Gastrocnemius medialis (tissue), 4 donors: ENCODE results near the gene KIF20A. TPM values are rescaled to one million over a fixed set of nuclear protein-coding genes. Genes with fewer than 3 reads are reported as not detected.
A peak's percentile ranks its signal among the peaks of the same experiment; 100 is the strongest.

ENCODE experiments used
- ATAC-seq, 2 donors: fragments of 150-250 bp; one replicate each; pipeline ENCODE4 v1.9.1; 2016
- DNase-seq, 2 donors: peaks; one replicate each; pipeline ENCODE4 v3.0.0-alpha.2; 2019
- H3K27ac ChIP-seq, 4 donors: fragments of 200-600 bp; sonication (generic); 1 replicate in 1 of 4; 2 replicates in 3 of 4; pipeline ENCODE4 v1.5.1; 2016 to 2018; ENCODE audit warnings: mild to moderate bottlenecking in 2 of 4, moderate library complexity in 1 of 4
- H3K27me3 ChIP-seq, 3 donors: fragments of 200-600 bp; sonication (generic) in 2 of 3; 1 replicate in 1 of 3; 2 replicates in 2 of 3; pipeline versions ENCODE4 v1.5.1 to v1.6.0; 2016 to 2019; ENCODE audit warnings: mild to moderate bottlenecking in 1 of 3, moderate library complexity in 1 of 3
- H3K36me3 ChIP-seq, 2 donors: fragments of 200-600 bp; sonication (generic) in 1 of 2; one replicate each; pipeline ENCODE4 v1.5.1; 2017 to 2018
- H3K4me1 ChIP-seq, 2 donors: fragments of 200-600 bp; sonication (generic) in 1 of 2; one replicate each; pipeline ENCODE4 v1.5.1; 2016 to 2017; ENCODE audit warnings: mild to moderate bottlenecking in 2 of 2
- H3K4me3 ChIP-seq, 4 donors: fragments of 200-600 bp; sonication (generic) in 3 of 4; 1 replicate in 1 of 4; 2 replicates in 3 of 4; pipeline ENCODE4 v1.5.1; 2016 to 2019; ENCODE audit warnings: mild to moderate bottlenecking in 2 of 4
- H3K9me3 ChIP-seq, 3 donors: fragments of 200-600 bp; sonication (generic) in 2 of 3; 1 replicate in 1 of 3; 2 replicates in 2 of 3; pipeline ENCODE4 v1.5.1; 2016 to 2019
- POLR2A ChIP-seq, 2 donors: fragments of 450-650 bp; IDR thresholded peaks; one replicate each; pipeline ENCODE4 v1.6.1; 2017; ENCODE audit warnings: antibody characterized with exemption in 2 of 2, mild to moderate bottlenecking in 2 of 2, moderate library complexity in 2 of 2
- in situ Hi-C, 4 donors: fragments of 200-750 bp; cut with MboI; loops; one replicate each; pipeline versions ENCODE4 v1.15.0 to v1.8.0; 2017; ENCODE audit warnings: low sequenced_read_pairs in 4 of 4
- intact Hi-C: fragments of 100-400 bp; cut with DNase I; formaldehyde crosslinking; loops from one replicate; pipeline ENCODE4 v1.15.1; 2023; ENCODE audit warnings: low total_unique reads
- total RNA-seq, 4 donors: library from RNA; depleted of rRNA; stranded (reverse); fragments of >200 nt; gene quantifications; one replicate each; pipeline versions ENCODE4 v1.1.0 to v1.2.3, GENCODE V29; 2016
- TF ChIP-seq, protein P1 (sequence below), 5 experiments: fragments of 450-650 bp in 3 of 5; fragments of 200-600 bp in 2 of 5; sonication (generic) in 2 of 5; IDR thresholded peaks in 4 of 5; conservative IDR thresholded peaks in 1 of 5; 1 replicate in 4 of 5; 2 replicates in 1 of 5; pipeline ENCODE4 v1.5.1; 2016 to 2019; ENCODE audit warnings: antibody characterized with exemption in 5 of 5, mild to moderate bottlenecking in 3 of 5, moderate library complexity in 3 of 5

KIF20A gene
- under 1 TPM in 2 of 4 donors, not detected in 2; 0.75 to 0.89 TPM for total RNA-seq

DNA sequence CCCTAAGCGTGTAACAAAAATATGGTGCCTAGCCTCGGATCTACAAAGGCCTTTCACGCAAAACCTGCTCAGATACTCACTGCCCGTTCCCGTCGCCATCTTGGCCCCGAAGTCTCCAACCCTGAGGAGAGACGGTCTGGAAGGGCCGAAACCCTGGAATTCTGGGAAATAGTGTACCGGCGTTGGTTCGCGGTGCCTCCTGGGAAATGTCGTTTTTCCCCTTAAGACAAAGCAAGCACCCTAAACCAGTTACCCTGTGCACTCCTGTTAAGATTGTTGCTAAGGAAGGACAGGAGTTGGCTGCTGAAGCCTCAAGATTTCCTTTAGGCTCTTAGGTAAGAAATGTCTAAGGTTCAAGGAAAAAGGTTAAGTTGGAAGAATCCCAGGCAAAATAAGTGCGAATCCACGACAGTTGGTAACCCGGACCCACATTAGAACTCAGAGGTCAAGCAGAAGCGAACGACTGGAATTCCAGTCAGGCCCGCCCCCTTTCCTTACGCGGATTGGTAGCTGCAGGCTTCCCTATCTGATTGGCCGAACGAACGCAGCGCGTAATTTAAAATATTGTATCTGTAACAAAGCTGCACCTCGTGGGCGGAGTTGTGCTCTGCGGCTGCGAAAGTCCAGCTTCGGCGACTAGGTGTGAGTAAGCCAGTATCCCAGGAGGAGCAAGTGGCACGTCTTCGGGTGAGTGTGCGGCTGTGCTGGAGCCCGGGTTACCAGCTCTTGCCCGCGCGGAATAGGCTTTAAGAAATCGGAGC lies at the start of gene KIF20A, which contains the start of gene BRD8:
TSS of gene KIF20A (plus strand) at position 597 of the 761 bp plus-strand sequence. CDS start 569 bp downstream, outside the sequence.
TSS of gene BRD8 (minus strand) at position 115 of the 761 bp plus-strand sequence. CDS start at position 99, 16 bp downstream.
- Histone ChIP-seq H3K4me1 (peaks cover 17 to 19% of the 10 kb centered on the region in 2 donors), H3K36me3 (peaks cover 0 to 28% of the 10 kb centered on the region in 2 donors), H3K27me3 (no peaks in the 10 kb centered on the region), H3K27ac (peak within 1 kb of the TSS; percentile 88 to 96 (median 95)), H3K9me3 (no peaks in the 10 kb centered on the region), H3K4me3 (peak within 1 kb of the TSS; percentile 80 to 95 (median 92))
- peak; percentile 99 for ATAC-seq
- TF ChIP-seq, protein P1, sequence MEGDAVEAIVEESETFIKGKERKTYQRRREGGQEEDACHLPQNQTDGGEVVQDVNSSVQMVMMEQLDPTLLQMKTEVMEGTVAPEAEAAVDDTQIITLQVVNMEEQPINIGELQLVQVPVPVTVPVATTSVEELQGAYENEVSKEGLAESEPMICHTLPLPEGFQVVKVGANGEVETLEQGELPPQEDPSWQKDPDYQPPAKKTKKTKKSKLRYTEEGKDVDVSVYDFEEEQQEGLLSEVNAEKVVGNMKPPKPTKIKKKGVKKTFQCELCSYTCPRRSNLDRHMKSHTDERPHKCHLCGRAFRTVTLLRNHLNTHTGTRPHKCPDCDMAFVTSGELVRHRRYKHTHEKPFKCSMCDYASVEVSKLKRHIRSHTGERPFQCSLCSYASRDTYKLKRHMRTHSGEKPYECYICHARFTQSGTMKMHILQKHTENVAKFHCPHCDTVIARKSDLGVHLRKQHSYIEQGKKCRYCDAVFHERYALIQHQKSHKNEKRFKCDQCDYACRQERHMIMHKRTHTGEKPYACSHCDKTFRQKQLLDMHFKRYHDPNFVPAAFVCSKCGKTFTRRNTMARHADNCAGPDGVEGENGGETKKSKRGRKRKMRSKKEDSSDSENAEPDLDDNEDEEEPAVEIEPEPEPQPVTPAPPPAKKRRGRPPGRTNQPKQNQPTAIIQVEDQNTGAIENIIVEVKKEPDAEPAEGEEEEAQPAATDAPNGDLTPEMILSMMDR (IDR thresholded peaks at IDR 0.05 in 4 of 5, conservative IDR thresholded peaks at IDR 0.05 in 1 of 5): no peak
- peak in 1 of 2 donors; percentile 48 for TF ChIP-seq POLR2A (IDR thresholded peaks at IDR 0.05)
- intact Hi-C loops (loop anchor here (2.0 to 5.0 kb wide), 3 partner anchors 34 to 426 kb away; partner anchors contain the start of genes CDC23 and HNRNPA0), in situ Hi-C loops (no loop called here)
- DNase-seq: peak; percentile 95 to 98

DNA sequence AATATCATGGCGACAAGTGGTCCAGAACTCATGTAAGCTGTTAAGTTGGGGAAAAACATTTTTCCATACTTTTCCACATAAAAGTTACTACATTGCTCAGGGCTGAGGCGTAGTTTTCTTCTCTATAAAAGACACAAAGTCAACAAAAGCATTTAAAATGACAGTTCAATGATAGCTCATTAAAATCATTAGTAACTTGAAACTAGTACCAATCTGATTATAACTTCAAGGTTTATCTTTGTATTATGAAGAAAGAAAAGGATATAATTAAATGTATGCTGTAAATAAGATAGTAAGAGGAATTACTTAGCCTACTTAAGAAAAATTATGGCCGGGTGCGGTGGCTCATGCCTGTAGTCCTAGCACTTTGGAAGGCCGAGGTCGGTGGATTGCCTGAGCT lies 49.6 kb upstream of the KIF20A start:
- Histone ChIP-seq H3K36me3 (no peaks in the 10 kb centered on the region), H3K27me3 (no peaks in the 10 kb centered on the region), H3K27ac (no peak overlapping the region), H3K4me3 (no peak overlapping the region), H3K4me1 (no peaks in the 10 kb centered on the region), H3K9me3 (no peaks in the 10 kb centered on the region)
- in situ Hi-C loops: loop anchor here in 3 of 4 donors (5.0 to 25.0 kb wide), 6 partner anchors 42 to 492 kb away; partner anchors contain the start of gene FAM13B (in 1 of the 3)
- ATAC-seq (no peak), DNase-seq (no peak)
- intact Hi-C loops: no loop called here
- TF ChIP-seq, protein P1 (IDR thresholded peaks at IDR 0.05 in 4 of 5, conservative IDR thresholded peaks at IDR 0.05 in 1 of 5): no peak
- no peak for TF ChIP-seq POLR2A (IDR thresholded peaks at IDR 0.05)

DNA sequence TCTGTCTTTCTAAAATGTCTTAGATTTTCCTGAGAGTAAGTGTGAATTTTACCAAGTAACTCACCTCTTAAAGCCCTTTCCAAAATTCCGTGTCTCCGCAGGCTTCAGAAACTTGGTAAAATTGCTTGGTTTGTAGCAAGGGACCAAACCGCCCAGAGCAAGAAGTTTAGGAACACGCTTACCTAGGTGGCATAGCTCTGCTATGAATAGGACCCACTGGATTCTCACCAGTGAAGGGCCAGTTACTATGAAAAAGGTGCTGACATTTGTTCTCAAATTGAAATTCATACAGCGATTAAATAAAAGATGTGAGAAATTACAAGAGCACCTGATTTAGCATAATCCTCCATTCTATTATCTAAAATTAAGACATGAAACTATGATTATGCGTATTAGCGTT lies 46.4 kb upstream of the KIF20A start:
- in situ Hi-C loops (loop anchor here in 3 of 4 donors (25.0 kb wide), 4 partner anchors 95 to 495 kb away; partner anchors contain the start of gene FAM13B (in 1 of the 3)), intact Hi-C loops (loop anchor here (2.0 to 10.0 kb wide), 3 partner anchors 358 to 504 kb away; no protein-coding TSS in a partner anchor)
- H3K27me3 ChIP-seq: no peaks in the 10 kb centered on the region
- ATAC-seq: no peak
- H3K4me1 ChIP-seq: no peaks in the 10 kb centered on the region
- TF ChIP-seq POLR2A (IDR thresholded peaks at IDR 0.05): no peak
- TF ChIP-seq, protein P1 (IDR thresholded peaks at IDR 0.05 in 4 of 5, conservative IDR thresholded peaks at IDR 0.05 in 1 of 5): no peak
- peak overlapping the region in 1 of 4 donors; percentile 40 for H3K4me3 ChIP-seq
- no peak for DNase-seq
- no peaks in the 10 kb centered on the region for H3K36me3 ChIP-seq
- H3K9me3 ChIP-seq: no peaks in the 10 kb centered on the region
- H3K27ac ChIP-seq: no peak overlapping the region

DNA sequence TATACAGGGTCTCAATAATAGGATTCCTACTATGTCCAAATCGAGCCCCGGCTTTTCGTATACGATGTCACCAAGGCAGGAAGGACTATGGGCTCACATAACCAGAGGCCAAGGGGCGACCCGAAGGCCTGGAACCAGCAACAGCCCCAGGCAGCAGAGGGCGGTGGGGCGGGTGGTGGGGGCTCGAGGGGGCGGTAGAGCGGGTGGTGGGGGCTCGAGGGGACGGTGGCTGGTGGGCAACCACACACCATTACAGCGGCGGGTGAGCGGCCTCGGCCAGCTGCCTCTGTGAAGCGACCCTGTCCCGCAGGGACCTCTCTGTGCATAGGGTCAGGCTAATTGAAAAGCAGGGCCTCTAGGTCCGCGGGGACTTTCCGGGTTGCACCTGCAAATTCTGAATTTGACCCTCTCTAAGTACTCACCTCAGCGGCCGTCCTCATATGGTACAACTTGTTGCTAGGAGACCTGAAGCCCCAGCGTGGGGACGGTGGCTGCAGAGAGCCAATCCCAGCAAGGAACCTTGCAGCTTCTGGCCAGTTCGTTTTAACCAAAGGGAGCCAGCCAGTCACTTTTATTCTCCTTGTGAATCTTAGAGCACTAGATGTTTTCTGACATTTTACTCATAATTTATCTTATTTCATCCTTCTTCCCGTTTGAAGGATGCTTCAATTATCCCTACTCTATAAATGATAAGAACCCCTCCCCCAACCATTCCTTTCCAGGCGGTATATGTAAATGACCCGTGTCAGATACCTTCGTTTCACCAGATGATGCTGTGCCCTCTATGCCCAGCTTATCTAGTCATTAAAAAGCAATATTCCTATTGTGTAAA lies 39.7 kb upstream of the KIF20A start, which contains the start of gene NME5:
TSS of gene NME5 (minus strand) at position 480 of the 832 bp plus-strand sequence. CDS start 648 bp downstream, outside the sequence.
- TF ChIP-seq POLR2A (IDR thresholded peaks at IDR 0.05): no peak
- TF ChIP-seq, protein P1 (IDR thresholded peaks at IDR 0.05 in 4 of 5, conservative IDR thresholded peaks at IDR 0.05 in 1 of 5): no peak
- H3K4me1 ChIP-seq: peaks cover 0 to 7% of the 10 kb centered on the region in 2 donors
- H3K9me3 ChIP-seq: no peaks in the 10 kb centered on the region
- peak; percentile 66 to 74 for ATAC-seq
- intact Hi-C loops (loop anchor here (10.0 kb wide), 2 partner anchors 364 to 474 kb away; no protein-coding TSS in a partner anchor), in situ Hi-C loops (loop anchor here in 3 of 4 donors (25.0 kb wide), 4 partner anchors 102 to 502 kb away; partner anchors contain the start of gene FAM13B (in 1 of the 3))
- no peak within 1 kb of the TSS for H3K27ac ChIP-seq
- H3K36me3 ChIP-seq: no peaks in the 10 kb centered on the region
- peak; percentile 20 to 31 for DNase-seq
- H3K4me3 ChIP-seq: peak within 1 kb of the TSS; percentile 50 to 57 (median 56)
- H3K27me3 ChIP-seq: no peaks in the 10 kb centered on the region
